IMR-90 (cell line): ENCODE results near the gene ZMIZ1. TPM values are rescaled to one million over a fixed set of nuclear protein-coding genes. Genes with fewer than 3 reads are reported as not detected.
A peak's percentile ranks its signal among the peaks of the same experiment; 100 is the strongest.

ENCODE experiments used
- ATAC-seq: fragments of 200-7000 bp; cut with Tn5 transposase; 2 replicates; pipeline ENCODE4 v1.9.1; 2020; ENCODE audit warnings: low read depth, mild to moderate bottlenecking, moderate library complexity
- BruUV-seq: library from RNA; stranded (reverse); fragments of 400-500 nt; replicated peaks from 2 replicates; lab custom pipeline; 2021; lab: Mats Ljungman, UMichigan
- CTCF ChIA-PET: fragments of 300-600 bp; formaldehyde crosslinking; extraction: SDS; loops from one replicate; lab custom pipeline; 2021; ENCODE audit warnings: antibody characterized with exemption; lab: Yijun Ruan, JAX
- POLR2A ChIA-PET: fragments of 300-600 bp; sonication (Branson Sonifier 250); formaldehyde crosslinking; loops from one replicate; lab custom pipeline; 2022; ENCODE audit warnings: antibody characterized with exemption; ENCODE audit not compliant: unreplicated experiment; lab: Charles Lee
- DNase-seq: peaks from one replicate; pipeline ENCODE4 v3.0.0; 2013
- H2AFZ ChIP-seq: replicated peaks from 2 replicates; pipeline ENCODE3; 2013; ENCODE audit warnings: low read length, mild to moderate bottlenecking; ENCODE audit not compliant: poor library complexity
- H2AK5ac ChIP-seq: 2 replicates; pipeline ENCODE4 v1.6.1; 2013; ENCODE audit warnings: low read depth, low read length, inconsistent platforms
- H2AK9ac ChIP-seq: replicated peaks from 2 replicates; pipeline ENCODE3; 2013; ENCODE audit warnings: mild to moderate bottlenecking, low read depth, low read length, moderate library complexity; ENCODE audit not compliant: poor library complexity
- H2BK120ac ChIP-seq: 2 replicates; pipeline ENCODE4 v1.6.1; 2013; ENCODE audit warnings: low read depth, low read length, inconsistent platforms
- H2BK15ac ChIP-seq: 3 replicates; pipeline ENCODE4 v1.6.1; 2013; ENCODE audit warnings: low read depth, low read length, inconsistent platforms
- H2BK20ac ChIP-seq: 2 replicates; pipeline ENCODE4 v1.6.1; 2013; ENCODE audit warnings: low read depth, mild to moderate bottlenecking, inconsistent platforms, low read length, moderate library complexity
- H2BK5ac ChIP-seq: 2 replicates; pipeline ENCODE4 v1.6.1; 2013; ENCODE audit warnings: mild to moderate bottlenecking, low read depth, low read length, inconsistent platforms; ENCODE audit not compliant: poor library complexity, severe bottlenecking
- H3K14ac ChIP-seq: replicated peaks from 2 replicates; pipeline ENCODE4 v1.6.1; 2013; ENCODE audit warnings: low read depth, low read length, inconsistent platforms
- H3K18ac ChIP-seq: 2 replicates; pipeline ENCODE4 v1.6.1; 2013; ENCODE audit warnings: low read depth, low read length, control low read depth
- H3K23ac ChIP-seq: 2 replicates; pipeline ENCODE4 v1.6.1; 2013; ENCODE audit warnings: low read depth, low read length, inconsistent platforms
- H3K27ac ChIP-seq: 2 replicates; pipeline ENCODE4 v1.5.1; 2013; ENCODE audit warnings: mild to moderate bottlenecking, control low read depth, low read length; ENCODE audit not compliant: insufficient read depth
- H3K27me3 ChIP-seq: 2 replicates; pipeline ENCODE4 v1.6.1; 2013; ENCODE audit warnings: low read length; ENCODE audit not compliant: control insufficient read depth, insufficient read depth
- H3K36me3 ChIP-seq: 2 replicates; pipeline ENCODE4 v1.6.1; 2013; ENCODE audit warnings: low read length, mixed read lengths; ENCODE audit not compliant: control insufficient read depth, insufficient read depth
- H3K4ac ChIP-seq: 2 replicates; pipeline ENCODE4 v1.6.1; 2013; ENCODE audit warnings: low read depth, low read length, inconsistent platforms
- H3K4me1 ChIP-seq: 2 replicates; pipeline ENCODE4 v1.6.1; 2013; ENCODE audit warnings: low read length, mixed read lengths; ENCODE audit not compliant: control insufficient read depth, insufficient read depth
- H3K4me2 ChIP-seq: 2 replicates; pipeline ENCODE4 v1.6.1; 2013; ENCODE audit warnings: low read depth, mild to moderate bottlenecking, control low read depth, low read length, moderate library complexity
- H3K4me3 ChIP-seq: 2 replicates; pipeline ENCODE4 v1.5.1; 2013; ENCODE audit warnings: low read depth, mild to moderate bottlenecking, control low read depth, low read length, moderate library complexity; ENCODE audit not compliant: insufficient read depth
- H3K56ac ChIP-seq: 2 replicates; pipeline ENCODE4 v1.6.1; 2013; ENCODE audit warnings: low read length, inconsistent platforms; ENCODE audit not compliant: insufficient read depth; ENCODE audit errors: extremely low read depth
- H3K79me1 ChIP-seq, 2 experiments: 2 replicates each; pipeline ENCODE4 v1.6.1; 2013; ENCODE audit warnings: low read length in 2 of 2, inconsistent platforms in 1 of 2, low read depth in 1 of 2
- H3K9ac ChIP-seq: 2 replicates; pipeline ENCODE4 v1.6.1; 2013; ENCODE audit warnings: low read depth, low read length, control low read depth
- H3K9me1 ChIP-seq: 2 replicates; pipeline ENCODE4 v1.6.1; 2013; ENCODE audit warnings: low read length, inconsistent platforms; ENCODE audit not compliant: insufficient read depth
- H3K9me3 ChIP-seq: 2 replicates; pipeline ENCODE4 v1.6.1; 2013; ENCODE audit warnings: low read length; ENCODE audit not compliant: control insufficient read depth, insufficient read depth
- H4K20me1 ChIP-seq: 2 replicates; pipeline ENCODE4 v1.6.1; 2013; ENCODE audit warnings: low read length, inconsistent platforms; ENCODE audit not compliant: insufficient read depth
- H4K5ac ChIP-seq: 2 replicates; pipeline ENCODE4 v1.6.1; 2013; ENCODE audit warnings: mild to moderate bottlenecking, low read depth, low read length, control low read depth
- H4K8ac ChIP-seq, 2 experiments: 2 replicates each; pipeline ENCODE4 v1.6.1; 2013; ENCODE audit warnings: low read depth in 2 of 2, low read length in 2 of 2, control low read depth in 1 of 2, inconsistent platforms in 1 of 2
- H4K91ac ChIP-seq: 2 replicates; pipeline ENCODE4 v1.6.1; 2013; ENCODE audit warnings: low read depth, low read length, inconsistent platforms; ENCODE audit not compliant: insufficient read depth
- BHLHE40 ChIP-seq: fragments of 150-350 bp; IDR thresholded peaks from 2 replicates; pipeline ENCODE4 v1.6.1; 2016; ENCODE audit warnings: mild to moderate bottlenecking, low read depth, low read length
- CEBPB ChIP-seq: IDR thresholded peaks from 2 replicates; pipeline ENCODE4 v1.6.1; 2012; ENCODE audit warnings: low read depth, low read length, improper control_type of control experiment
- CHD1 ChIP-seq: IDR thresholded peaks from 2 replicates; pipeline ENCODE4 v1.6.1; 2012; ENCODE audit warnings: low read depth, low read length, improper control_type of control experiment
- FOS ChIP-seq: fragments of 150-350 bp; IDR thresholded peaks from 2 replicates; pipeline ENCODE4 v1.6.1; 2016; ENCODE audit warnings: low read depth, low read length
- MAFK ChIP-seq: IDR thresholded peaks from 2 replicates; pipeline ENCODE4 v1.6.1; 2012; ENCODE audit warnings: low read depth, low read length, improper control_type of control experiment
- MAZ ChIP-seq: IDR thresholded peaks from 2 replicates; pipeline ENCODE4 v1.6.1; 2012; ENCODE audit warnings: low read depth, mild to moderate bottlenecking, low read length, improper control_type of control experiment, moderate library complexity, borderline replicate concordance
- MXI1 ChIP-seq: IDR thresholded peaks from 2 replicates; pipeline ENCODE4 v1.6.1; 2012; ENCODE audit warnings: low read depth, mild to moderate bottlenecking, low read length, moderate library complexity, borderline replicate concordance
- NFE2L2 ChIP-seq: fragments of 150-350 bp; IDR thresholded peaks from 2 replicates; pipeline ENCODE4 v1.6.1; 2016; ENCODE audit warnings: low read depth, mild to moderate bottlenecking, low read length
- POLR2A ChIP-seq: IDR thresholded peaks from 2 replicates; pipeline ENCODE4 v1.6.1; 2012; ENCODE audit warnings: mild to moderate bottlenecking, low read depth, low read length
- RCOR1 ChIP-seq: IDR thresholded peaks from 2 replicates; pipeline ENCODE4 v1.6.1; 2012; ENCODE audit warnings: mild to moderate bottlenecking, low read length, improper control_type of control experiment; ENCODE audit not compliant: insufficient replicate concordance
- RFX5 ChIP-seq: IDR thresholded peaks from 2 replicates; pipeline ENCODE4 v1.8.0; 2012; ENCODE audit warnings: low read depth, mild to moderate bottlenecking, low read length, moderate library complexity
- SMC3 ChIP-seq: fragments of 150-350 bp; IDR thresholded peaks from 2 replicates; pipeline ENCODE4 v1.6.1; 2016; ENCODE audit warnings: low read depth, mild to moderate bottlenecking, antibody characterized with exemption, low read length, moderate library complexity
- WGBS, 2 experiments: methylation state at CpG; one replicate each; pipeline versions ENCODE4 v1.1.5 to v1.1.7; 2013; ENCODE audit warnings: missing lambda C conversion rate in 2 of 2; ENCODE audit not compliant: insufficient read length in 1 of 2; ENCODE audit errors: extremely low coverage in 2 of 2; 5-methylcytosine and 5-hydroxymethylcytosine counted together
- dilution Hi-C: fragments of 300-500 bp; cut with HindIII; formaldehyde crosslinking; loops from one replicate; pipeline ENCODE4 v1.14.3; 2018; ENCODE audit warnings: low sequenced_read_pairs; ENCODE audit not compliant: unreplicated experiment
- in situ Hi-C: fragments of 300-500 bp; cut with MboI; formaldehyde crosslinking; loops from 3 replicates; pipeline ENCODE4 v1.14.3; 2019; ENCODE audit warnings: low sequenced_read_pairs, inconsistent platforms, mixed read lengths
- intact Hi-C: fragments of 100-400 bp; cut with micrococcal nuclease; formaldehyde crosslinking; loops from 2 replicates; pipeline ENCODE4 v1.10.0; 2022
- polyA plus RNA-seq, 3 experiments: library from polyadenylated mRNA; depleted of rRNA; stranded (reverse); fragments of >200 nt; gene quantifications; 2 replicates each; pipeline ENCODE4 v1.2.3, GENCODE V29; 2012; ENCODE audit warnings: low replicate concordance in 1 of 3
- total RNA-seq: library from RNA; depleted of rRNA; stranded (reverse); fragments of >200 nt; gene quantifications from 2 replicates; pipeline ENCODE4 v1.2.3, GENCODE V29; 2012
- TF ChIP-seq, protein P1 (sequence below): fragments of 150-350 bp; IDR thresholded peaks from 2 replicates; pipeline ENCODE4 v1.6.1; 2017; ENCODE audit warnings: mild to moderate bottlenecking, antibody characterized with exemption, low read length, low read depth
- TF ChIP-seq, protein P2 (sequence below): fragments of 150-350 bp; IDR thresholded peaks from 2 replicates; pipeline ENCODE4 v1.6.1; 2016; ENCODE audit warnings: low read depth, mild to moderate bottlenecking, low read length, moderate library complexity, borderline replicate concordance

Gene ZMIZ1
- total and polyA plus RNA-seq, 2 of the 4 experiments (the other 2 are of a cell fraction) = 6.6 to 48.7 TPM

DNA sequence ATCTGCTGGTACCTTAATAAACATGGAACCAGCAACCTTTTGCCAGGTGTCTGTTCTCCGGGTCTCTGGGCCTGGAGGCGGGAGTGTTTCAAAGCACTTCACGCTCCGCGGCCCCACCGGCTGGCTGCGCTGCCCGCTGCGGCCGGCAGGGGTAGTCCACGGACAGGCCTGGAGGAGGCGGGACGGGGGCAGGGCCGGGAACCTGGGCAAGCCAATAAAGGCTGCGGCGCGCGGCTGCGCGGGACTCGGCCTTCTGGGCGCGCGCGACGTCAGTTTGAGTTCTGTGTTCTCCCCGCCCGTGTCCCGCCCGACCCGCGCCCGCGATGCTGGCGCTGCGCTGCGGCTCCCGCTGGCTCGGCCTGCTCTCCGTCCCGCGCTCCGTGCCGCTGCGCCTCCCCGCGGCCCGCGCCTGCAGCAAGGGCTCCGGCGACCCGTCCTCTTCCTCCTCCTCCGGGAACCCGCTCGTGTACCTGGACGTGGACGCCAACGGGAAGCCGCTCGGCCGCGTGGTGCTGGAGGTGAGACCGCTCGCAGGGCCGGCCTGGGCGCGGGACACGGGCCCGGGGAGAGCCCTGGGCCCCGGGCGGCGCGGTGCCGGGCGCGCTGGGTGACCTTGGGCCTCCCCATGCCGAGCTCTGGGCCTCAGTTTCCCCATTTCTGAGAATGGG, 278.6 kb downstream of the ZMIZ1 start, which contains the start of gene PPIF:
TSS of gene PPIF (plus strand) at position 244 of the 668 bp plus-strand sequence. CDS start at position 324, 80 bp downstream.
- H3K4me2 ChIP-seq = peak within 1 kb of the TSS; percentile 97
- H3K4ac ChIP-seq = peak within 1 kb of the TSS; percentile 79
- ATAC-seq (peak; percentile 97), DNase-seq (peak; percentile 88)
- peak within 1 kb of the TSS; percentile 94 for H3K14ac ChIP-seq
- H3K23ac ChIP-seq = peak within 1 kb of the TSS; percentile 89; the same call in 1 of the 2 replicates
- H4K5ac ChIP-seq = peak within 1 kb of the TSS; percentile 75
- peak within 1 kb of the TSS; percentile 70 for H3K27ac ChIP-seq
- H4K8ac ChIP-seq = peak within 1 kb of the TSS; percentile 86 to 87
- CTCF ChIA-PET = no interaction called here
- dilution Hi-C loops (no loop called here), in situ Hi-C loops (no loop called here), intact Hi-C loops (no loop called here)
- peak within 1 kb of the TSS; percentile 59 for H2BK5ac ChIP-seq
- H3K4me3 ChIP-seq = peak within 1 kb of the TSS; percentile 90
- peak within 1 kb of the TSS; percentile 90 for H3K9ac ChIP-seq
- H3K79me1 ChIP-seq = peaks cover 18 to 38% of the 10 kb centered on the region in 2 experiments
- no peaks in the 10 kb centered on the region for H3K27me3 ChIP-seq
- H3K9me3 ChIP-seq = no peaks in the 10 kb centered on the region
- peak within 1 kb of the TSS; percentile 35; the same call in 1 of the 2 replicates for H2BK120ac ChIP-seq
- H3K36me3 ChIP-seq = peaks cover 30% of the 10 kb centered on the region
- peak within 1 kb of the TSS; percentile 82 for H2AK5ac ChIP-seq
- peak within 1 kb of the TSS; percentile 86 for H2AFZ ChIP-seq
- WGBS, 2 experiments = 3% methylated on average over 30 of the region's 77 CpGs; no CpG with 5 or more reads in 1 of the 2 experiments
- H4K20me1 ChIP-seq = peaks cover 34% of the 10 kb centered on the region
- POLR2A ChIA-PET = no interaction called here
- peak within 1 kb of the TSS; percentile 84 for H4K91ac ChIP-seq
- H3K56ac ChIP-seq = peak within 1 kb of the TSS; percentile 44
- peaks cover 15% of the 10 kb centered on the region for H3K4me1 ChIP-seq
- 0 out of 3 replicates have a peak within 1 kb of the TSS, but pooled peaks have one; percentile 0 for H2BK15ac ChIP-seq
- TSS peak; percentile 68 for BruUV-seq
- H3K9me1 ChIP-seq = peaks cover 18% of the 10 kb centered on the region
- peak within 1 kb of the TSS; percentile 95 for H2AK9ac ChIP-seq
- H3K18ac ChIP-seq = peak within 1 kb of the TSS; percentile 66; the same call in 1 of the 2 replicates
- 0 out of 2 replicates have a peak within 1 kb of the TSS, but pooled peaks have one; percentile 45 for H2BK20ac ChIP-seq
- TF ChIP-seq, protein P1, sequence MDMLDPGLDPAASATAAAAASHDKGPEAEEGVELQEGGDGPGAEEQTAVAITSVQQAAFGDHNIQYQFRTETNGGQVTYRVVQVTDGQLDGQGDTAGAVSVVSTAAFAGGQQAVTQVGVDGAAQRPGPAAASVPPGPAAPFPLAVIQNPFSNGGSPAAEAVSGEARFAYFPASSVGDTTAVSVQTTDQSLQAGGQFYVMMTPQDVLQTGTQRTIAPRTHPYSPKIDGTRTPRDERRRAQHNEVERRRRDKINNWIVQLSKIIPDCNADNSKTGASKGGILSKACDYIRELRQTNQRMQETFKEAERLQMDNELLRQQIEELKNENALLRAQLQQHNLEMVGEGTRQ = 0 out of 2 replicates have a peak, but pooled peaks have one; percentile 6
- TF ChIP-seq MAZ (peak; percentile 92), FOS (no peak), CHD1 (peak; percentile 95; the same call in 1 of the 2 replicates), CEBPB (no peak), BHLHE40 (no peak), RCOR1 (no peak), RFX5 (no peak), POLR2A (peak; percentile 96), MAFK (no peak), MXI1 (0 out of 2 replicates have a peak, but pooled peaks have one; percentile 42), SMC3 (peak; percentile 60), NFE2L2 (no peak)
- TF ChIP-seq, protein P2, sequence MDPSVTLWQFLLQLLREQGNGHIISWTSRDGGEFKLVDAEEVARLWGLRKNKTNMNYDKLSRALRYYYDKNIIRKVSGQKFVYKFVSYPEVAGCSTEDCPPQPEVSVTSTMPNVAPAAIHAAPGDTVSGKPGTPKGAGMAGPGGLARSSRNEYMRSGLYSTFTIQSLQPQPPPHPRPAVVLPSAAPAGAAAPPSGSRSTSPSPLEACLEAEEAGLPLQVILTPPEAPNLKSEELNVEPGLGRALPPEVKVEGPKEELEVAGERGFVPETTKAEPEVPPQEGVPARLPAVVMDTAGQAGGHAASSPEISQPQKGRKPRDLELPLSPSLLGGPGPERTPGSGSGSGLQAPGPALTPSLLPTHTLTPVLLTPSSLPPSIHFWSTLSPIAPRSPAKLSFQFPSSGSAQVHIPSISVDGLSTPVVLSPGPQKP = no peak
